CD4-positive, alpha-beta T cell (primary cell): ENCODE data around the gene FANCM. TPM values are rescaled to one million over a fixed set of nuclear protein-coding genes. Genes with fewer than 3 reads are reported as not detected.

ENCODE experiments used
- ATAC-seq: fragments of 200-7000 bp; cut with Tn5 transposase; one replicate; pipeline ENCODE4 v1.10.0; 2022; ENCODE audit warnings: mild to moderate bottlenecking; ENCODE audit not compliant: poor library complexity
- CTCF ChIA-PET: fragments of 350-600 bp; sonication (Branson Sonifier 250); formaldehyde crosslinking; loops from one replicate; lab custom pipeline; 2021; ENCODE audit warnings: antibody characterized with exemption, inconsistent platforms; lab: Charles Lee
- POLR2A ChIA-PET: fragments of 350-600 bp; sonication (Branson Sonifier 250); formaldehyde crosslinking; loops from one replicate; lab custom pipeline; 2021; ENCODE audit warnings: antibody characterized with exemption, inconsistent platforms; lab: Charles Lee
- DNase-seq, 14 experiments: peaks; one replicate each; pipeline ENCODE4 v3.0.0-alpha.2; 2013 to 2020; ENCODE audit warnings: mixed read lengths in 2 of 14
- H3K27ac ChIP-seq, 2 donors: one replicate each; pipeline versions ENCODE4 v1.5.1 to v1.7.0; 2013; ENCODE audit warnings: low read length in 2 of 2, low read depth in 1 of 2, mild to moderate bottlenecking in 1 of 2
- H3K27me3 ChIP-seq, 2 experiments: 1 replicate in 1 of 2; 2 replicates in 1 of 2; pipeline versions ENCODE4 v1.6.1 to v1.7.0; 2013; ENCODE audit warnings: low read length in 2 of 2, control low read depth in 1 of 2, mild to moderate bottlenecking in 1 of 2, moderate library complexity in 1 of 2; ENCODE audit not compliant: insufficient read depth in 2 of 2, control insufficient read depth in 1 of 2
- H3K36me3 ChIP-seq: one replicate; pipeline ENCODE4 v1.6.1; 2013; ENCODE audit warnings: low read length, control low read depth; ENCODE audit not compliant: insufficient read depth
- H3K4me1 ChIP-seq: one replicate; pipeline ENCODE4 v1.6.1; 2013; ENCODE audit warnings: low read length, control low read depth; ENCODE audit not compliant: insufficient read depth
- H3K4me3 ChIP-seq: one replicate; pipeline ENCODE4 v1.5.1; 2013; ENCODE audit warnings: mild to moderate bottlenecking, low read length, moderate library complexity
- H3K9me3 ChIP-seq, 2 experiments: 1 replicate in 1 of 2; 2 replicates in 1 of 2; pipeline versions ENCODE4 v1.6.1 to v1.7.0; 2013; ENCODE audit warnings: low read length in 2 of 2, mild to moderate bottlenecking in 2 of 2, control low read depth in 1 of 2, moderate library complexity in 1 of 2; ENCODE audit not compliant: control insufficient read depth in 1 of 2, insufficient read depth in 1 of 2
- H3K27ac Mint-ChIP-seq: one replicate; pipeline ENCODE4 v1.8.0; 2020; ENCODE audit warnings: mixed read lengths
- H3K27me3 Mint-ChIP-seq: one replicate; pipeline ENCODE4 v1.8.0; 2021; ENCODE audit warnings: mixed read lengths
- H3K36me3 Mint-ChIP-seq: one replicate; pipeline ENCODE4 v1.8.0; 2021; ENCODE audit warnings: low read depth, mixed read lengths
- H3K4me1 Mint-ChIP-seq: one replicate; pipeline ENCODE4 v1.8.0; 2021; ENCODE audit warnings: low read depth, mixed read lengths
- H3K4me3 Mint-ChIP-seq: one replicate; pipeline ENCODE4 v1.8.0; 2020; ENCODE audit warnings: mild to moderate bottlenecking, mixed read lengths
- H3K9me3 Mint-ChIP-seq: one replicate; pipeline ENCODE4 v1.8.0; 2020; ENCODE audit warnings: mixed read lengths
- CTCF ChIP-seq: fragments of 200-600 bp; IDR thresholded peaks from one replicate; pipeline ENCODE4 v1.8.0; 2022; ENCODE audit warnings: antibody characterized with exemption, mild to moderate bottlenecking
- intact Hi-C, 2 experiments: fragments of 100-400 bp; cut with DNase I in 1 of 2; cut with micrococcal nuclease in 1 of 2; formaldehyde crosslinking; loops; one replicate each; pipeline versions ENCODE4 v1.15.1 to v1.9.0; 2023 to 2025; cut with DNase I, micrococcal nuclease
- polyA plus RNA-seq, 2 donors: library from polyadenylated mRNA; unstranded; fragments of 120-200 nt; gene quantifications; one replicate each; pipeline ENCODE4 v1.2.1, GENCODE V29; 2013
- total RNA-seq, 174 experiments: library from RNA in 2 of 174; stranded (reverse) in 2 of 174; gene quantifications; one replicate each; pipeline ENCODE4 v1.2.3 and lab custom pipeline; 2021 to 2026

The FANCM gene
- total RNA-seq: 1 to 10 TPM; 6.1 to 8.8 TPM
- 5.3 TPM for polyA plus RNA-seq (2013, experiment 1 of 2)
- polyA plus RNA-seq (2013, experiment 2 of 2): 7.1 TPM
- total RNA-seq (lab: John Stamatoyannopoulos, UW): 10.3 to 52.1 (median 27.0) reads per million in 172 experiments

- Histone ChIP-seq H3K27ac (peak within 1 kb of the TSS; percentile 84 to 89), H3K36me3 (no peaks in the 10 kb centered on the region), H3K27me3 (no peaks in the 10 kb centered on the region), H3K4me3 (peak within 1 kb of the TSS; percentile 82), H3K9me3 (no peaks in the 10 kb centered on the region), H3K4me1 (peaks cover 14% of the 10 kb centered on the region)
- H3K4me3 Mint-ChIP-seq: peak within 1 kb of the TSS; percentile 99
- intact Hi-C loops: loop anchor here (2.0 to 5.0 kb wide), 4 partner anchors 53 to 239 kb away; partner anchors contain the start of gene TOGARAM1 (in 1 of the 2)
- ChIA-PET POLR2A (interaction anchor here (0.7 to 5.3 kb wide), 6 partner anchors 52 to 239 kb away, joined by 3 to 111 read pairs (median 13); partner anchors contain the start of genes KLHL28, MIS18BP1, PRPF39 and TOGARAM1), CTCF (interaction anchor here (0.6 to 2.6 kb wide), 4 partner anchors 9 to 174 kb away, joined by 3 to 12 read pairs (median 4); partner anchors contain the start of genes KLHL28, MIS18BP1 and TOGARAM1)
- TF ChIP-seq CTCF: no peak
- H3K27me3 Mint-ChIP-seq: no peaks in the 10 kb centered on the region
- DNase-seq: peak; percentile 71 to 95 (median 80)
- peak; percentile 53 for ATAC-seq
- peak within 1 kb of the TSS; percentile 99 for H3K27ac Mint-ChIP-seq
- peaks cover 32% of the 10 kb centered on the region for H3K36me3 Mint-ChIP-seq
- peaks cover 61% of the 10 kb centered on the region for H3K4me1 Mint-ChIP-seq
- H3K9me3 Mint-ChIP-seq: no peaks in the 10 kb centered on the region
Observed at GRCh38 chr14:45135659-45136395, at the start of gene FANCM. FANCM (plus strand) TSS chr14:45135930; CDS start chr14:45136032, 102 bp downstream.

GRCh38 chr14:45089813-45090212 lies 45.9 kb upstream of the FANCM start:
- peaks cover 23% of the 10 kb centered on the region for H3K36me3 Mint-ChIP-seq
- H3K4me1 Mint-ChIP-seq: peaks cover 75% of the 10 kb centered on the region
- Histone ChIP-seq H3K4me3 (no peak overlapping the region), H3K4me1 (peaks cover 24% of the 10 kb centered on the region), H3K9me3 (peaks cover 0 to 3% of the 10 kb centered on the region in 2 experiments), H3K27me3 (no peaks in the 10 kb centered on the region), H3K27ac (no peak overlapping the region), H3K36me3 (no peaks in the 10 kb centered on the region)
- ChIA-PET CTCF (no interaction called here), POLR2A (no interaction called here)
- H3K4me3 Mint-ChIP-seq: peak overlapping the region; percentile 17
- no peaks in the 10 kb centered on the region for H3K27me3 Mint-ChIP-seq
- peak overlapping the region; percentile 59 for H3K27ac Mint-ChIP-seq
- intact Hi-C loops: no loop called here
- DNase-seq (peak in 2 of 14 experiments; percentile 7 to 10), ATAC-seq (peak; percentile 61)
- no peak for TF ChIP-seq CTCF
- H3K9me3 Mint-ChIP-seq: no peaks in the 10 kb centered on the region

GRCh38 chr14:45091710-45092109 lies 44.0 kb upstream of the FANCM start:
- POLR2A ChIA-PET: no interaction called here
- peaks cover 35% of the 10 kb centered on the region for H3K36me3 Mint-ChIP-seq
- CTCF ChIA-PET: no interaction called here
- no peak for TF ChIP-seq CTCF
- H3K4me3 Mint-ChIP-seq: no peak overlapping the region
- intact Hi-C loops: no loop called here
- peaks cover 16% of the 10 kb centered on the region for H3K4me1 ChIP-seq
- H3K9me3 Mint-ChIP-seq: no peaks in the 10 kb centered on the region
- ATAC-seq: no peak
- H3K27ac ChIP-seq: no peak overlapping the region
- no peak overlapping the region for H3K4me3 ChIP-seq
- H3K9me3 ChIP-seq: peaks cover 0 to 3% of the 10 kb centered on the region in 2 experiments
- no peaks in the 10 kb centered on the region for H3K27me3 ChIP-seq
- H3K36me3 ChIP-seq: peaks cover 18% of the 10 kb centered on the region
- peaks cover 63% of the 10 kb centered on the region for H3K4me1 Mint-ChIP-seq
- H3K27ac Mint-ChIP-seq: no peak overlapping the region
- no peak for DNase-seq
- no peaks in the 10 kb centered on the region for H3K27me3 Mint-ChIP-seq
